Ramos (cell line): ENCODE data around the gene HDGFL2.

Source experiments
- in situ Hi-C: fragments of 300-500 bp; cut with MboI; formaldehyde crosslinking; loops from one replicate; pipeline ENCODE4 v1.14.3; 2022; ENCODE audit warnings: low sequenced_read_pairs; ENCODE audit not compliant: unreplicated experiment

The HDGFL2 gene

DNA sequence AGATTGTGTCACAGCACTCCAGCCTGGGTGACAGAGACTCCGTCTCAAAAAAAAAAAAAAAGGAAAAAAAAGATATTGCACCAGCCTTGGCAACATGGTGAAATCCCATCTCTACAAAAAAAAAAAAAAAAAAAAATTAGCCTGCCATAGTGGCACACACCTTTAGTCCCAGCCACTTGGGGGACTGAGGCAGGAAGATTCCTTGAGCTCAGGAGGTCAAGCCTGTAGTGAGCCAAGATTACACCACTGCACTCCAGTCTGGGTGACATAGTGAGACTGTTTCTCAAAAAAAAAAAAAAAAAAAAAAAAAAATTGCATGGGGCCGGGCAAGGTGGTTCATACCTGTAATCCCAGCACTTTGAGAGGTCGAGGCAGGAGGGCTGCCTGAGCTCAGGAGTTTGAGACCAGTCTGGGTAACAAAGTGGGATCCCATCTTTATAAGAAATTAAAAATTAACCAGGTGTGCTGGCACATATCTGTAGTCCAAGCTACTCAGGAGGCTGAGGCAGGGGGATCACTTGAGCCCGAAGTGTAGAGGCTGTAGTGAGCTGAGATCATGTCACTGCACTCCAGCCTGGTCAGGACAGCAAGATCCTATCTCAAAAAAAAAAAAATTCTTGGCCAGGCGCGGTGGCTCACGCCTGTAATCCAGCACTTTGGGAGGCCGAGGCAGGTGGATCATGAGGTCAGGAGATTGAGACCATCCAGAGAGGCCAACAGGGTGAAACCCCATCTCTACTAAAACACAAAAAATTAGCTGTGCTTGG is 7.1 kb upstream of the HDGFL2 start:
- in situ Hi-C loops = no loop called here

DNA sequence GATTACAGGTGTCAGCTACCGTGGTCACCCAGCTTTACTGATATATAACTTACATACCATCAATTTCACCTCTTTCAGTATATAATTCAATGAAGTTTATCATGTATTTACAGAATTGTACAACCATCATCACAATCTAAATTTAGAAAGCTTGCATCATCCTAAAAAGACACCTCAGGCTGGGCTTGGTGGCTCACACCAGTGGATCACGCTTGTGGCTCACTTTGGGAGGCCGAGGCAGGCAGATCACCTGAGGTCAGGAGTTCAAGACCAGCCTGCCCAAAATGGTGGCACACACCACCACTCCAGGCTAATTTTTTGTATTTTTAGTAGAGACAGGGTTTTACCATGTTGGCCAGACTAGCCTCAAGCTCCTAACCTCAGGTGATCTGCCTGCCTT is 4.3 kb upstream of the HDGFL2 start:
- in situ Hi-C loops = no loop called here

DNA sequence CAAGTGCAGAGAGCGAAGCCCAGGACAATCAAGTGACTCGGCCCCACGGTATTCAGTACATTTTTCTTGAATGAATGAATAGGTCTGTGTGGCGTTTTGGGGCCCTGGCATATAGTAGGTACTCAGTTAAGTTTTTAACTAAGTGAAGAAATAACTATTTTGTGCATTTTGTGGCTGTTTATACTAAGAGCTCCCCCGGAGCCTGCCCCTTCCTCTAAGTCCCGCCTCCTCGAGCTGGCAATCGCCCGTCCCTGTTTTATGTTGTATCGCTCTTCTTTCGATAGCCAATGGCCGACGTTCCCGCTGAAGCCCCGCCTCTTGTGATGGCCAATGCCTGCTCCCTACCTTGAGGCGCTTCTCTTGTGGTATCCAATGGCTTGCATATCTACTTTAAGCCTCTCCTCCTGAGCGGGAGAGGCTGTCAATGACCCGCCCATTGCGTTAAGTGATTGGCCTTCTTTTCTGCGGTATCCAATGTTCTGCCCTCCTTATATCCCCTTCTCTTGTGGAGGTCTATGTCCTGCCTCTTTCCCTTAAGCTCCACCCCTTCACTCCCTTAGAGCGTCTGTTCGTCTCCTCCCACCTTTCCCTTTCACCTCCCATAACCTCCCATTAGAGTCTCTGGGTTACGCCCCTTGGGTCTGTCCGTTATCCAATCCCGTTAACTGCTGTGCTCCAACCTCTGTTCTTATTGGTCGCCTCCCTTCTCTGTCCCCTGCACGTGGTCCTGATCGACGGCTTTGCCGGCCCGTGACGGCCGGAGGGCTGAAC is 509 bp upstream of the HDGFL2 start:
- in situ Hi-C loops = no loop called here

DNA sequence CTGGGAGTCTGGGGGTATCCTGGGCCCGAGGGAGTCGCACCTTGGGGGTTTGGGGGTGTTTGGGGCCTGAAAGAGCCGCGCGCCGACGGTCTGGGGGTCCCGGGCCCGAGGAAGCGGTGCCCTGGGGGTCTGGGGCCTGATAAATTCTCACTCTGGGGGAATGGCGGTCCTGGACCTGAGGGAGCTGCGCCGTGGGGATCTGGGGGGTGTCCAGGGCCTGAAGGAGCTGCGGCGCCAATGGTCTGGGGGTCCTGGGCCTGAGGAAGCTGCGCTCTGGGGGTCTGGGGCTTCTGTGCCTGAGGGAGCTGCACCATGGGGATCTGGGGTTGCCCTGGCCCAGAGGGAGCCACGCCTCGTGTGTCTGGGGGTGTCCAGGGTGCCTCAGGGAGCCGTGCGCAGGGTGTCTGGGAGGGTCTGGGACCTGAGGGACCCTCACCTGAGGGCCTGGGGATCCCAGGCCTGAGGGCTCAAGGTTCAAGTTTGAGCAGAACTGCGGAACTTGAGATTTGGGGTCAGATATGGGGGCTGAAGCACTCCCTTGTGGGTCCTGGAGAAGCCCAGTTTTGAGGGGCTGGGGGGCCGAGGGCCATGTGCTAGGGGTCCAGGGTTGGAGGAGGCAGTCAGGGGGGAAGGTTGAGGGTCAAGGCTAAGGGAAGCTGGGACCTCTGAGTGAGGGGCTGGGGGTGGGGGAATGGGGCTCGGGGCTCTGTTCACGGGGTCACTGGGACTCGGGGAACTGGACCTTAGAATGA is 1.1 kb downstream of the HDGFL2 start:
- in situ Hi-C loops = no loop called here

DNA sequence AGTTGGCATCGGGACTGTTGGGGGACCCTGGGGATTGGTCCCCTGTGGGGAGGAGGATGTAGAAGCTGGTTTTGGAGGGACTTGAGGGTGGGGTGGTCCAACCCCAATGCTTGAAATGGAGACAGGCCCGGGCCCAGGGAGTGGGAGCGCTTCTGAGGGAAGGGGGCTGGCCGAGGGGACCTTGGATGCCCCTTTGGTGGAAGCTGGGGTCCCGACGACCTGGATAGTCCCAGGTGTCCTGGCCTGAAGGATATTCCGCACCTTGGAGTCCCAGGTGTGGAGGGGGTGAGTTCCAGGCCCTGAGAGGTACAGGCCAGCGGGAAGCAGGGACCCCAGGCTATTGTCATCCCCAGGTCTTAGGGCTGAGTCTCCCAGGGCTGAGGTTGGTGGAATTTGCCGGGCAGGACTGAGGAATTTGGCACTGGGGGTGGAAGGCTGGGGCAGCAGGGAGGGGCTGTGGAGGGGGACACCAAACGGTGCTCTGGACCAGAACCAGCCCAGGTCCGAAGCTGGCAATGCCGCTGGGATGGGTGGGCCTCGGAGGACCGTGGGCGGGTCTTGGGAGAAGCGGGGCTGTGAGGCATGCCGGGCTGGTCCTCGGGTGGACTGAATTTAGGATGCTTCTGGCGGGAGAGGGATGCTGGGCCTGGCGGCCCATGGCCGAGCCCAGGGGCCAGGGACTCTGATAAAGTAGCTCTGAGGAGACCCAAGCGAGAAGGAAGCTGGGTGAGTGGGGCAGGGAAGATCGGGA is 1.8 kb downstream of the HDGFL2 start:
- in situ Hi-C loops = no loop called here

DNA sequence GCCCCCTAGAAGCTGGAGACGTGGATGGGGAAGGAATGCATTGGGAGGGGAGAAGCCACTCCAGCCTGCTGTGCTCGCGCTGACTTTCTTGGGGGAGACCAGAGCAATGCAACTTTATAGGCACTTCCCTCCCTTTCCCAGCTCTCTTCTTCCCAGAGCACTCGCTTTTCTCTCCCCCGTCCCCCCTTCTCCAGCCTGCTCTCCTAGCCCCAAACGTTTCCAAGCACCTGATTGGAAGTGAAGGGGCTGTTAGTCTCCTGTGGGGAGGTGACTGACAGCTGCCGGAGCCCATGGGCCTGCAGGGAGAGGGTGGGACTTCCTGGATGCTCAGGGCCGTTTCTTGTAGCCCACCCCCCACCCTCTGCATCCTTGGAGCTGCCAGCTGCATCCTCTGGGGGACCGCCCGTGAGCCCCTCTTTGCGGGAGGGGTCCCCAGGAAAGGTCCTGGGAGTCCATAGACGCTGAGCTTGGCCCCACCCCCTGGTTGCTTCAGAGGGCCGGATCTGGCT is 2.5 kb downstream of the HDGFL2 start:
- in situ Hi-C loops = no loop called here

DNA sequence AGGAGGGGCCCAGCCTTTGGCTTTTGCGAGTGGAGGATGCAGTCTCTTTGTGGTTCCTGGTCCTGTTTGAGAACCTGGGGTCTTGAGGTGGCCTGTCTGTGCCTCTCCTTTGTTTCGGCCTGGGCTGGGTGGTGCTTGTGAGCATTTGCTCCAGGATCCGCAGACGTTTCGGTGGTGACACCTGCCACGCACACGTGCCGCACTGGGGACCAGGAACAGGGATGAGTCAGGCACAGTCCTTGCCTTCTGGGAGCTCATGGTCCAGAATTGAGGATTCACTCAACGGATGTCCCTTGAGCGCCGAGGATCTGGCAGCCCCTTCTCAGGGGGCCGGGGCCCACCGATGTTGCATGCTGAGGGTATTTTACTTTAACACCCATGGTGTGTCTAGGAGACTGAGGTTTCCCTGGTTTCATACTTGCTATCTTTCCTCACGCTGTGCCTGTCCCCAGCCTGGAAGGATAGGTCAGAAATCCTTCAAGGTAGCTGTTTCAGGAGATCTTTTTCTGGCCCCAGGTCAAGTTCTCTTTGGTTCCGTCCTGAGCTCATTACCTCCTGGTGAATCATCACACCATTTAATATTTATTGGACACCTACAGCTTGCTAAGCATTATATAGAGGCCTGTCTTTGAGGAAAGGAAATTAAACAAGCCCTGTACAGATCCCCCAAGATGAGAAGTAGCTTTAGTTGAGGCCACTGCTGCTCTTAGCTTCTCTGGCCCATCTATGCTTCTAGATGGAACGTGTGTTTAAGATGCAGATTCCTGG is 5.1 kb downstream of the HDGFL2 start:
- in situ Hi-C loops = no loop called here

DNA sequence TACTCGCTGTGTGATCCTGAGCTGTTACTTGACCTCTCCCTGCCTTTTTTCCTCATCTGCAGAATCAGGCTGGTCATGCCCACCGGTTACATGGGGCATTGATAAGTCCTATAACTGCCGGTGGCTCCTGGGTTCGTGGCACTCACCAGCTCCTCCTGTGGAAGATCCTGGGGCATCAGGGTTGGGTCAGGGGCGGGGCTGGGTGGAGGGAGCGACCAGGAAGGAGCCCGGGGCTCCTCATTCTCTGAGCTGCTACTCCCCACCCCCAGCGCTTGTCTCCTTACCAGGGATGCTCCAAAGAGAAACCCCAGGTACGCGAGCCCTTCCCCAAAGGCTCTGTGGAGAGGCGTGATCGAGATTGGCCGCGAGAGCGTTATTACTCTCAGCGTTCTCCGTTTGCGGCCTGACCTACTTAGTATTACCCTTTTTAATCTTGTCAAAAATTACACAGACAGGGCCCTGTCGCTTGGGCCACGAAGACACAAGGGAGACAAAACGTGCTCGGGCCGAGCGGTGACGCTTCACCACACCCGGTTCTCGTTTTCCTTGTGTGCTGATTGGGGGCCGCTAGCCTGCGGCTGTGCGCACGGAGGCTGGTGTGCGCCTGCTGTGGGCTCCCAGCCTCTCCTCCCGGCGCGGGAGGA is 10.7 kb downstream of the HDGFL2 start:
- in situ Hi-C loops = no loop called here

DNA sequence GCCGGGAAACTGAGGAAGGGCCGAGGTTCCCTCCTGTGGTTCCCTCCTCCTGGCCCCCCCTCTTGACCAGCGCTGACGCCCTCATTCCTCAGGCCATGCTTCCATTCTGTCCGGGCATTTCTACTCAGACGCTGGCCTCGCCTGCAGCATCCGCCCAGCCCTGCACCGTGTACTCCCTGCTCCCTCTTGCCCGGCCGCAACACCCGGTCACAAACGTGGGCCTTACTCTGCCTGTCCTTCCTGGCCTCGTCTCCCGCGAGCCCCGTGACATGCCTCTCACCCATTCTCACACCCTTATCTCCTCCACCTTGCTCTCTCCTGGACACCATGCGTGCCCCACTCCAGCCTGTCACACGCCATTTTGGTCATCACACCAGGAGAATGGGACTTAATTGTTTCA is 11.3 kb downstream of the HDGFL2 start:
- in situ Hi-C loops = no loop called here

DNA sequence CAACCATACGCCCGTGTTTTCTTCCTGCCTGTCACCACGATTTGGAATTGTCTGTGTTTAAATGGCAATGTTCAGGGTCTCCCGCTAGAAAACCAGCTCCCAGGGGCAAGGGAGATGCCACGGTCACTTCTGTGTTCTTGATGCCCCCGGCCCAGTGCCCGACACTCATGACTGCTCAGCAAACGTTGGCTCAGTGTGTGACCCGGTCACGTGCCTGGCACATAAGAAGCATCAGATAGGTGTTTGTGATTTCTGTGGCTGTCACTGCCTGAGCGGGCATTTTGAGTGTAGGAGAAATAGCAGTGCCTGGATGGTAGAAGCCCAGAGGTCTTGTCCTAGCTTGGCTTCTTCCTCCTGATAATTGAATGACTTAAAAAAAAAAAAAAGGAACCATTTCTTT is 15.5 kb downstream of the HDGFL2 start:
- in situ Hi-C loops = no loop called here

DNA sequence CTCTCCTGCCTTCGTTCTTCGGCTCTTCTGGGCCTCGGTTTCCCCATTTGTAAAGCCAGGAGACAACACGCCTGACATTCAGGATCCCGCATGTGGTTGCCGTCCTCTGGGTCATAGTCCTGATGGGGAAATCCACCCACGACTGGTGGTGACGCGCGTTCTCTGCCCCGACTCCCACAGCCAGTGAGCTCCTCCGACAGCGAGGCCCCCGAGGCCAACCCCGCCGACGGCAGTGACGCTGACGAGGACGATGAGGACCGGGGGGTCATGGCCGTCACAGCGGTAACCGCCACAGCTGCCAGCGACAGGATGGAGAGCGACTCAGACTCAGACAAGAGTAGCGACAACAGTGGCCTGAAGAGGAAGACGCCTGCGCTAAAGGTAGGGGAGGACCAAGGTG is 16.4 kb downstream of the HDGFL2 start:
- in situ Hi-C loops = no loop called here

DNA sequence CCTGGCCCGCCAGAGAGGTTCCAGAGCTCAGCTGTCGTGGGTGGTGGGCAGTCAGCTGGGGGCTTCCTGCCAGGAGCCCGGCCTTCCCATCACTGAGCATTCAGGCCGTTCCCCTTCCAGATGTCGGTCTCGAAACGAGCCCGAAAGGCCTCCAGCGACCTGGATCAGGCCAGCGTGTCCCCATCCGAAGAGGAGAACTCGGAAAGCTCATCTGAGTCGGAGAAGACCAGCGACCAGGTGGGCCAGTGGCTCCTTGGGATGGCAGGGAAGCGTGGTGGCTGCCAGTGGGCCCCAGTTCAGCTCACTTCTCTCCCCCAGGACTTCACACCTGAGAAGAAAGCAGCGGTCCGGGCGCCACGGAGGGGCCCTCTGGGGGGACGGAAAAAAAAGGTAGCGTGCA is 19.3 kb downstream of the HDGFL2 start:
- in situ Hi-C loops = no loop called here

DNA sequence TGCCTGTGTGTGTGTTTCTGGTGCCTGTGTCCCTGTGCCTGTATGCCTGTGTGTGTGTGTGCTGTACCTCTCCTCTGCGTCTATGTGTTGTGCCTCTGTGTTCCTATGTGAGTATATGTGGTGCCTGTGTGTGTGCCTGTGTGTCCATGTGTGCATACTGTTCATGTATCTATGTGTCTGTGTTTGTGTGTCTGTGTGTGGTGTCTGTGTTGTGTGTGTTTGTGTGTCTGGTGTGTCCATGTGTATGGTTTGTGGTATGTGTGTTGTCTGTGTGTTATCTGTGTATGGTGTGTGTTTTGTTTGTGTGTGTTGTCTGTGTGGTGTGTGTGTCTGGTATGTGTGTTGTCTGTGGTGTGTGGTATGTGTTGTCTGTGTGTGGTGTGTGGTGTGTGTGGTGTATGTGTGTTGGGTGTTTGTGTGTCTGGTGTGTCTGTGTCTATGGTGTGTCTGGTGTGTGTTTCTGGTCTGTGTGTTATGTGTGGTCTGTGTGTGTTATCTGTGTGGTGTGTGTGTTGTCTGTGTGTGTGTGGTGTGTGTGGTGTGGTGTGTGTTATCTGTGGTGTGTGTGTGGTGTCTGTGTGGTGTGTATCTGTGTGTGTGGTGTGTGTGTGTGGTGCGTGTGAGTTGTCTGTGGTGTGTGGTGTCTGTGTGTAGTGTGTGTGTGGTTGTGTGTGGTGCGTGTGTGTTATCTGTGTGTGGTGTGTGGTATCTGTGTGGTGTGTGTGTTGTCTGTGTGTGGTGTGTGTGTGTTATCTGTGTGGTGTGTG is 20.4 kb downstream of the HDGFL2 start:
- in situ Hi-C loops = no loop called here

DNA sequence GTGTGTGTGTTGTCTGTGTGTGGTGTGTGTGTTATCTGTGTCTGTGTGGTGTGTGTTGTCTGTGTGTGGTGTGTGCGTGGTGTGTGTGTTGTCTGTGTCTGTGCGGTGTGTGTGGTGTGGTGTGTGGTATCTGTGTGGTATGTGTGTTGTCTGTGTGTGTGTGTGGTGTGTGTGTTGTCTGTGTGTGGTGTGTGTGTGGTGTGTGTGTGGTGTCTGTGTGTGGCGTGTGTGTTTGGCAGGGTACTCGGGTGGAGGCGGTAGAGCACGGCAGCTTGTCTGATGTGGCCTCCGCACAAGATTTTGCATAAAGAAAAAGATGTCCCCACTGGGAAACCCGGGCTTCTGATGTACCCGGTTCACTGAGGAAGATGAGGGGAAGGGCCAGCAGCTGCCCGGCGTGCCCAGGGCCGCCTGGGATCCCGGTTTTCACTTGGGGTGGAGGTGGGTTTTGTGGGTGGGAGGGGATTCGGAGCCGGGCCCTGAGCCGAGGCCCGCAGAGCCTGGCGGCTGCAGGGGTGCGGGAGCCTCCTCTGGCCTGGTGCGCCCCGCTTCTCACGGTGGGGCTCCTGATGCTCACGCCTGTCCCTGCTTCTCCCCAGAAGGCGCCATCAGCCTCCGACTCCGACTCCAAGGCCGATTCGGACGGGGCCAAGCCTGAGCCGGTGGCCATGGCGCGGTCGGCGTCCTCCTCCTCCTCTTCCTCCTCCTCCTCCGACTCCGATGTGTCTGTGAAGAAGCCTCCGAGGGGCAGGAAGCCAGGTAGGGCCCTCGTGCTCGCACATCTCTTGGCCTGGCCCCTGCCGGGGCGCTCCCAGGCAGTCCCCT is 21.2 kb downstream of the HDGFL2 start:
- in situ Hi-C loops = no loop called here

DNA sequence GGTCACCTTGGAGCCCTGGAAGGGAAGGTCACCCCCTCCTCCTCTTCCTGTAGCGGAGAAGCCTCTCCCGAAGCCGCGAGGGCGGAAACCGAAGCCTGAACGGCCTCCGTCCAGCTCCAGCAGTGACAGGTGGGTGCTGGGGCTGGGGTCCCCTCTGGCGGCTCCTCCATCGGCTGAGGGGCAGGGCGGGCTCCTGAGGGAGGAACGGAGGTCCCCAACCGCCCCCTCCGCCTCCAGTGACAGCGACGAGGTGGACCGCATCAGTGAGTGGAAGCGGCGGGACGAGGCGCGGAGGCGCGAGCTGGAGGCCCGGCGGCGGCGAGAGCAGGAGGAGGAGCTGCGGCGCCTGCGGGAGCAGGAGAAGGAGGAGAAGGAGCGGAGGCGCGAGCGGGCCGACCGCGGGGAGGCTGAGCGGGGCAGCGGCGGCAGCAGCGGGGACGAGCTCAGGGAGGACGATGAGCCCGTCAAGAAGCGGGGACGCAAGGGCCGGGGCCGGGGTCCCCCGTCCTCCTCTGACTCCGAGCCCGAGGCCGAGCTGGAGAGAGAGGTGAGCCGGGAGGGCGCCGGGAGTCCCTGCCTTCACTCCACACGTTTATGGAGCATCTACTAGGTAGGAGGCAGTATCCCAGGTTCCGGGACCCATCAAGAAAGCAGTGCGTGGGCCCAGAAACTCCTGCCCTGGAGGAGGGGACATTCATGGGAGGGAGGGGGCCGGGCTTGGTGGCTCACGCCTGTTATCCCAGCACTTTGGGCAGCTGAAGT is 22.0 kb downstream of the HDGFL2 start:
- in situ Hi-C loops = no loop called here

DNA sequence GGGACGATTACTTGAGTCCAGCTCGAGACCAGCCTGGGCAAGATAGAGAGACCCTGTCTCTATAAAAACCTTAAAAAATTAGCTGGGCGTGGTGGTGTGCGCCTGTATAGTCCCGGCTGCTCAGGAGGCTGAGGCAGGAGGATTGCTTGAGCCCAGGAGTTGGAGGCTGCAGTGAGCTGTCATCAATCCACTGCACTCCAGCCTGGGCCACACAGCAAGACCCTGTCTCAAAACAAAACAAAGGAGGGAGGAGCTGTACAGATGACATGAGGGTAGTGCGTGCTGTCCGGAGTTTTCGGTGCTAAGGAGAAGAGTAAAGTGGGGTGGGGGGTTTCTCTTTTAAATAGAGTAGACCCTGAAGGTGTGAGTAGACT is 22.6 kb downstream of the HDGFL2 start:
- in situ Hi-C loops = no loop called here

DNA sequence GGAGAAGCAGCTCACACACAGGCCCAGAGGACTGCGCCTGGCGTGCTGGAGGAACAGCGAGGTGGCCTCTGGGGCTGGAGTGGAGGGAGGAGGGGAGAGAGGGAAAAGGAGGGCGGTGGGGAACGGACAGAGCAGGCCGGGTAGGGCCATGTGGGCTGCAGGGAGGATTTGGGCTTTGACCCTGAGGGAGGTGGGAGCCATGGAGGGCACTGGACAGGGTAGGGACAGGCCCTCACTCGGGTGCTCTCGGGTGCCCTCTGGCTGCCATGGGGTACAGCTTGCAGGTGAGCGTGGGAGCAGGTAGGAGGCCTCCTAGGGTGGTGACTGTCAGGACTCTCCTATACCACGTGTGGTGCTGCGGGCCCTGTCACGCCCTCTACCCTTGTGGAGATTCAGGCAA is 23.4 kb downstream of the HDGFL2 start:
- in situ Hi-C loops = no loop called here
